DMS 273 (cell line): Measurements from ENCODE around the gene ARHGAP6.

Experiments
- DNase-seq: peaks from one replicate; lab custom pipeline; 2025; ENCODE audit not compliant: unreplicated experiment; lab: John Stamatoyannopoulos, UW

ARHGAP6 gene

GRCh38 chrX:11665168-11666111 lies at the start of gene ARHGAP6:
Gene ARHGAP6 (minus strand): TSS chrX:11665920. CDS start chrX:11664828, 1,092 bp downstream.
- peak; percentile 78 for DNase-seq

GRCh38 chrX:11704725-11705495 lies 39.2 kb upstream of the ARHGAP6 start:
- DNase-seq: no peak

GRCh38 chrX:11703855-11704254 lies 38.1 kb upstream of the ARHGAP6 start:
- no peak for DNase-seq

- DNase-seq: no peak
These were observed 37.4 kb upstream of the ARHGAP6 start for GRCh38 chrX:11702965-11703631.

GRCh38 chrX:11702420-11702819 lies 36.7 kb upstream of the ARHGAP6 start:
- DNase-seq: no peak

- no peak for DNase-seq
These were observed 33.0 kb upstream of the ARHGAP6 start for GRCh38 chrX:11698702-11699101.

GRCh38 chrX:11688201-11688600 lies 22.5 kb upstream of the ARHGAP6 start:
- no peak for DNase-seq

GRCh38 chrX:11687157-11687556 lies 21.4 kb upstream of the ARHGAP6 start:
- no peak for DNase-seq

GRCh38 chrX:11683057-11683456 lies 17.3 kb upstream of the ARHGAP6 start:
- DNase-seq: no peak

- DNase-seq: peak; percentile 49
These were observed 12.4 kb upstream of the ARHGAP6 start for GRCh38 chrX:11678158-11678557.

- no peak for DNase-seq
These were observed 6.5 kb upstream of the ARHGAP6 start for GRCh38 chrX:11672213-11672612.

- DNase-seq: no peak
These were observed 4.6 kb upstream of the ARHGAP6 start for GRCh38 chrX:11670316-11670715.

- DNase-seq: no peak
These were observed 1.4 kb upstream of the ARHGAP6 start for GRCh38 chrX:11666952-11667685.

- peak; percentile 74 for DNase-seq
These were observed 444 bp upstream of the ARHGAP6 start for GRCh38 chrX:11666164-11666563.

- DNase-seq: peak; percentile 59
These were observed 1.2 kb downstream of the ARHGAP6 start for GRCh38 chrX:11664211-11665167.

GRCh38 chrX:11663875-11664210 lies 1.9 kb downstream of the ARHGAP6 start:
- no peak for DNase-seq

- DNase-seq: no peak
These were observed 10.3 kb downstream of the ARHGAP6 start for GRCh38 chrX:11655282-11656015.

GRCh38 chrX:11648705-11649519 lies 16.8 kb downstream of the ARHGAP6 start:
- DNase-seq: no peak
